BLaER1 treated with 17β-estradiol and CSF1 and Interleukin-3, amounts not matched to agents 10 nM and 100 nM (cell line): ENCODE measurements around the gene DDX19B.
"Not testable (repeated sequence)": the region's sequence is repeated elsewhere in the genome, so short reads cannot be mapped to it uniquely, and the experiment has no call there.

Source experiments
- H3K27ac ChIP-seq, 11 experiments: shearing (Covaris generic); formaldehyde crosslinking; 2 replicates each; pipeline ENCODE4 v1.8.1; 2022
- H3K27me3 ChIP-seq, 11 experiments: shearing (Covaris generic); formaldehyde crosslinking; 2 replicates each; pipeline ENCODE4 v1.8.1; 2022
- H3K36me3 ChIP-seq, 11 experiments: shearing (Covaris generic); formaldehyde crosslinking; 2 replicates each; pipeline ENCODE4 v1.8.1; 2022
- H3K4me1 ChIP-seq, 10 experiments: shearing (Covaris generic); formaldehyde crosslinking; 2 replicates each; pipeline ENCODE4 v1.8.1; 2022
- H3K4me2 ChIP-seq, 11 experiments: shearing (Covaris generic); formaldehyde crosslinking; 2 replicates each; pipeline ENCODE4 v1.8.1; 2022
- H3K4me3 ChIP-seq, 10 experiments: shearing (Covaris generic); formaldehyde crosslinking; 2 replicates each; pipeline ENCODE4 v1.8.1; 2022
- H3K9ac ChIP-seq, 11 experiments: shearing (Covaris generic); formaldehyde crosslinking; 2 replicates each; pipeline ENCODE4 v1.8.1; 2022
- H3K9me3 ChIP-seq, 11 experiments: shearing (Covaris generic); formaldehyde crosslinking; replicated peaks in 1 of 11; 2 replicates each; pipeline ENCODE4 v1.8.1; 2022
- H4K20me1 ChIP-seq, 11 experiments: shearing (Covaris generic); formaldehyde crosslinking; 2 replicates each; pipeline ENCODE4 v1.8.1; 2022
- Cebpa-rat ChIP-seq, 11 experiments: shearing (Covaris generic); IDR thresholded peaks; 2 replicates each; pipeline ENCODE4 v1.8.1; 2022

Gene DDX19B

GRCh38 chr16:70324998-70325747, 26.2 kb downstream of the DDX19B start:
- peaks cover 52 to 100% (median 87%) of the 10 kb centered on the region in 11 experiments for H3K36me3 ChIP-seq
- no peaks in the 10 kb centered on the region for H3K27me3 ChIP-seq
- no peaks in the 10 kb centered on the region for H3K9me3 ChIP-seq
- no peaks in the 10 kb centered on the region for H4K20me1 ChIP-seq
- no peak overlapping the region for H3K4me3 ChIP-seq
- H3K27ac ChIP-seq, result no peak overlapping the region
- no peak for TF ChIP-seq Cebpa-rat (IDR thresholded peaks at IDR 0.05)
- H3K4me1 ChIP-seq, result no peaks in the 10 kb centered on the region
- H3K4me2 ChIP-seq, result no peak overlapping the region
- no peak overlapping the region for H3K9ac ChIP-seq

GRCh38 chr16:70331091-70331490, 32.1 kb downstream of the DDX19B start:
- Histone ChIP-seq H3K36me3 (peaks cover 52 to 97% (median 79%) of the 10 kb centered on the region in 11 experiments), H3K27me3 (no peaks in the 10 kb centered on the region), H3K4me3 (no peak overlapping the region), H3K4me2 (no peak overlapping the region), H3K9ac (no peak overlapping the region), H3K27ac (no peak overlapping the region), H4K20me1 (no peaks in the 10 kb centered on the region; a peak in 1 of 22 replicates), H3K4me1 (no peaks in the 10 kb centered on the region), H3K9me3 (no peaks in the 10 kb centered on the region)
- no peak for TF ChIP-seq Cebpa-rat (IDR thresholded peaks at IDR 0.05)

GRCh38 chr16:70331588-70332358, 32.8 kb downstream of the DDX19B start:
- no peak for TF ChIP-seq Cebpa-rat (IDR thresholded peaks at IDR 0.05)
- H3K27me3 ChIP-seq, result no peaks in the 10 kb centered on the region
- H3K4me1 ChIP-seq, result no peaks in the 10 kb centered on the region
- H3K9ac ChIP-seq, result no peak overlapping the region
- peaks cover 51 to 97% (median 79%) of the 10 kb centered on the region in 11 experiments for H3K36me3 ChIP-seq
- no peaks in the 10 kb centered on the region; a peak in 1 of 22 replicates for H4K20me1 ChIP-seq
- no peak overlapping the region for H3K4me2 ChIP-seq
- no peaks in the 10 kb centered on the region for H3K9me3 ChIP-seq
- H3K4me3 ChIP-seq, result no peak overlapping the region
- H3K27ac ChIP-seq, result no peak overlapping the region; a peak in 1 of 22 replicates

DNA sequence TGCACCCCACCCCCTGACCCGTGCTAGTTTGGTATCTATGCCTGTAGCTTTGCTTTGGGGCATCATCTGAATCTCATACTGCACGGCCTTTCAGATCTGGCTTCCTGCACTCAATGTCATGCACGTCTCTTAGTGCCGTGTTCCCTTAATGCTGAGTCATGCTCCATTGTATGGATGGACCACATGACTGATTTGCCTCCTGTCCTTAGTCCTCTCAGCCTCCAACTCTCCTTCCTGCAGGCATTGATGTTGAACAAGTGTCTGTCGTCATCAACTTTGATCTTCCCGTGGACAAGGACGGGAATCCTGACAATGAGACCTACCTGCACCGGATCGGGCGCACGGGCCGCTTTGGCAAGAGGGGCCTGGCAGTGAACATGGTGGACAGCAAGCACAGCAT, 33.7 kb downstream of the DDX19B start:
- not testable (repeated sequence) for H3K27me3 ChIP-seq, H3K4me3 ChIP-seq, H3K9me3 ChIP-seq, H3K4me2 ChIP-seq, H4K20me1 ChIP-seq, H3K9ac ChIP-seq, H3K4me1 ChIP-seq
- H3K27ac ChIP-seq, result peak overlapping the region in 1 of 11 experiments; percentile 42; a peak in 1 of 22 replicates
- peaks cover 44 to 91% (median 74%) of the 10 kb centered on the region in 11 experiments for H3K36me3 ChIP-seq

- H3K4me3 ChIP-seq, result no peak overlapping the region
- peaks cover 0 to 11% (median 0%) of the 10 kb centered on the region in 10 experiments; a peak in 6 of 20 replicates for H3K4me1 ChIP-seq
- no peak overlapping the region for H3K4me2 ChIP-seq
- H4K20me1 ChIP-seq, result no peaks in the 10 kb centered on the region; a peak in 1 of 22 replicates
- H3K36me3 ChIP-seq, result peaks cover 18 to 50% (median 40%) of the 10 kb centered on the region in 11 experiments
- no peaks in the 10 kb centered on the region for H3K27me3 ChIP-seq
- no peaks in the 10 kb centered on the region for H3K9me3 ChIP-seq
- H3K27ac ChIP-seq, result no peak overlapping the region
- TF ChIP-seq Cebpa-rat (IDR thresholded peaks at IDR 0.05), result no peak
- H3K9ac ChIP-seq, result no peak overlapping the region
These were observed 38.8 kb downstream of the DDX19B start for GRCh38 chr16:70337814-70338213.

DNA sequence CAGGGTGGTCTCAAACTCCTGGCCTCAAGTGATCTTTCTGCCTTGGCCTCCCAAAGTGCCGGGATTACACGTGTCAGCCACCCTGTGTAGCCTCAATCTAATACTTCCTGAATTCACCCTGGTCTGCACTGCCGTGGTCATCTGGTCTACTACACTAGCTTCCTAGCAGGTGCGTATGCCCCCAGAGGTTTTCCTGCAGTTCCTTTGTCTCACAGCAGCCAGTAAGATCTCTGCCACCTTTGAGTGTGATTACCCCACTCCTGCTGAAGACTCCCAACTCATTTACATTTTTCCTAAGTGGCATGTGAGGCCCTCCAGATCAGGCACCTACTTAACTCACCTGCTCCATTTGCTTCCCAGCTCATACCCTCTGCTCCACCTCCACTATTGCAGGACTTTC, 42.6 kb downstream of the DDX19B start:
- TF ChIP-seq Cebpa-rat (IDR thresholded peaks at IDR 0.05), result no peak
- peaks cover 6 to 21% (median 9%) of the 10 kb centered on the region in 10 experiments for H3K4me1 ChIP-seq
- peaks cover 0 to 18% (median 8%) of the 10 kb centered on the region in 11 experiments; a peak in 10 of 22 replicates for H3K36me3 ChIP-seq
- no peaks in the 10 kb centered on the region for H3K27me3 ChIP-seq
- no peaks in the 10 kb centered on the region for H4K20me1 ChIP-seq
- H3K4me2 ChIP-seq, result peak overlapping the region in 1 of 11 experiments; percentile 12; a peak in 1 of 22 replicates
- H3K9me3 ChIP-seq, result no peaks in the 10 kb centered on the region
- H3K27ac ChIP-seq, result no peak overlapping the region
- H3K9ac ChIP-seq, result peak overlapping the region in 1 of 11 experiments; percentile 37; a peak in 1 of 22 replicates
- H3K4me3 ChIP-seq, result no peak overlapping the region

DNA sequence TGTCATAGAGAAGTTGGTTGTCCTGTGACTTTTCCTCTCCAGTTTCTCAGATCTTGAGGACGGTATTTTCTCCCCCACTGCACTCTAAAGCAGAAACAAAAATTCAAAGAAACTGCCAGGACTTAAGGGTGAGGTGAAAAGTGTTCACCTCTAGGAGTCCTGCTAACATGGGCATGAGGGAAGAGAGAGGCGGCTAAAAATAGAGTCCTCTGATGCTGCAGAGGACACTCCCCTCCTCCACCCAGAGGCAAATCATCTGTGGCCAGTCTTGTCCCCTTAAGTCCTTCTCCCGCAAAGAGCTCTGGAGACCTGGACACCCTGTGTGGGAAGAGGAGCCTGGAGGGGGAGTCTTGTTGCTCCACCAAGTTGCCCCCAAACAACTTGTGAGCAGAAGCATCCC, 43.0 kb downstream of the DDX19B start:
- no peaks in the 10 kb centered on the region for H4K20me1 ChIP-seq
- no peaks in the 10 kb centered on the region for H3K9me3 ChIP-seq
- peak overlapping the region in 1 of 11 experiments; percentile 37; a peak in 1 of 22 replicates for H3K9ac ChIP-seq
- H3K4me3 ChIP-seq, result no peak overlapping the region
- peak overlapping the region in 1 of 11 experiments; percentile 12; a peak in 1 of 22 replicates for H3K4me2 ChIP-seq
- no peak overlapping the region for H3K27ac ChIP-seq
- TF ChIP-seq Cebpa-rat (IDR thresholded peaks at IDR 0.05), result no peak
- H3K27me3 ChIP-seq, result no peaks in the 10 kb centered on the region
- peaks cover 0 to 13% (median 5%) of the 10 kb centered on the region in 11 experiments; a peak in 4 of 22 replicates for H3K36me3 ChIP-seq
- peaks cover 6 to 21% (median 9%) of the 10 kb centered on the region in 10 experiments for H3K4me1 ChIP-seq

DNA sequence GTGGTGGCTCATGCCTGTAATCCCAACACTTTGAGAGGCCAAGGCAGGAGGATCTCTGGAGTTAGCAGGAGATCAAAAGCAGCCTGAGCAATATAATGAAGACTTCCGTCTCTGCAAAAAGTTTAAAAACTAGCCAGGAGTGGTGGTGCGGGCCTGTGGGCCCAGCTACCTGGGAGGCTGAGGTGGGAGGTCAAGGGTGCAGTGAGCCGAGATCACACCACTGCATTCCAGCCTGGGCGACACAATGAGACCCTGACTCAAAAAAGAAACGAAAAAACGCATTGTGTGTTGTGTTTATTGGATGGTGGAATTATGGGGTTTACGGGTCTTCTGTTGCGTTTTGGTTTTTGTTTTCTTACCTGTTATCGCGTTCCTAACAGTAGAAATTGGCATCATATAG, 46.9 kb downstream of the DDX19B start:
- peaks cover 5 to 27% (median 22%) of the 10 kb centered on the region in 11 experiments; a peak in 21 of 22 replicates for H3K36me3 ChIP-seq
- H3K4me2 ChIP-seq, result peak overlapping the region; percentile 56 to 95 (median 87)
- peak overlapping the region; percentile 73 to 93 (median 84) for H3K4me3 ChIP-seq
- no peak for TF ChIP-seq Cebpa-rat (IDR thresholded peaks at IDR 0.05)
- no peaks in the 10 kb centered on the region for H3K27me3 ChIP-seq
- H3K9ac ChIP-seq, result peak overlapping the region; percentile 82 to 93 (median 89)
- H3K27ac ChIP-seq, result peak overlapping the region; percentile 83 to 93 (median 87)
- peaks cover 0 to 13% (median 0%) of the 10 kb centered on the region in 11 experiments; a peak in 3 of 22 replicates for H4K20me1 ChIP-seq
- peaks cover 18 to 36% (median 24%) of the 10 kb centered on the region in 10 experiments for H3K4me1 ChIP-seq
- H3K9me3 ChIP-seq, result no peaks in the 10 kb centered on the region

DNA sequence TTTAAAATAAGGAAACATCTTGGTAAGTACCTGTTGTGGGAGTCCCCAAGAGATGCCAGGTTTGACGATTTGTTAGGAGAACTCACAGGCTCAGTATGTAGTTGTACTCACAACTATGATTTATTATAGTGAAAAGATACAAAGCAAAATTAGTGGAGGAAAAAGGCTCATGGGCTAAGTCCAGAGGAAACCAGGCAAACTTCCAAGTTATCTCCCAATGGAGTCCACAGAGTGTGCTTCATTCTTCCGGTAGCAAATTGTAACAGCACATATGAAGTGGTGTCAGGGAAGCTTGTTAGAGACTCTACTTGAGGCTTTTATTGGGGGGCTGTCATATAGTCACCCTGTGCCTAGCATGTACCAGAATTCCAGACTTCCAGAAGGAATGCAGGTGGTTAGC, 50.0 kb downstream of the DDX19B start:
- Histone ChIP-seq H3K4me2 (no peak overlapping the region), H3K27me3 (no peaks in the 10 kb centered on the region), H3K36me3 (peaks cover 37 to 58% (median 53%) of the 10 kb centered on the region in 11 experiments), H3K9ac (no peak overlapping the region; a peak in 1 of 22 replicates), H3K4me1 (peaks cover 18 to 27% (median 20%) of the 10 kb centered on the region in 10 experiments), H3K9me3 (no peaks in the 10 kb centered on the region), H3K4me3 (no peak overlapping the region), H3K27ac (no peak overlapping the region), H4K20me1 (peaks cover 0 to 13% (median 0%) of the 10 kb centered on the region in 11 experiments; a peak in 5 of 22 replicates)
- no peak for TF ChIP-seq Cebpa-rat (IDR thresholded peaks at IDR 0.05)
